RWPE1 (cell line): Measurements from ENCODE around the gene CHERP.
A peak's percentile ranks its signal among the peaks of the same experiment; 100 is the strongest.

Source experiments
- CTCF ChIA-PET: fragments of 350-600 bp; sonication (Branson Sonifier 250); formaldehyde crosslinking; extraction: SDS; loops from one replicate; lab custom pipeline; 2021; lab: Yijun Ruan, JAX
- POLR2A ChIA-PET: fragments of 400-600 bp; formaldehyde crosslinking; extraction: SDS; loops from one replicate; lab custom pipeline; 2020; ENCODE audit warnings: antibody characterized with exemption; ENCODE audit not compliant: low non-redundant PET; lab: Yijun Ruan, JAX
- DNase-seq: peaks from one replicate; pipeline ENCODE4 v3.0.0; 2012; ENCODE audit warnings: low spot score
- H3K27ac ChIP-seq: fragments of 450-650 bp; 2 replicates; pipeline ENCODE4 v1.5.1; 2017
- CTCF ChIP-seq: fragments of 450-650 bp; conservative IDR thresholded peaks from 2 replicates; pipeline ENCODE4 v1.5.1; 2017; ENCODE audit warnings: low read depth, mild to moderate bottlenecking

The CHERP gene

GRCh38 chr19:16571283-16571682 is 29.0 kb upstream of the CHERP start:
- CTCF ChIA-PET, result no interaction called here
- POLR2A ChIA-PET, result no interaction called here
- peak overlapping the region; percentile 87 for H3K27ac ChIP-seq
- TF ChIP-seq CTCF, result no peak
- peak; percentile 41 for DNase-seq

- ChIA-PET CTCF (interaction anchor here (0.6 kb wide), 1 partner anchor 639 kb away, joined by 3 read pairs; no protein-coding TSS in a partner anchor), POLR2A (no interaction called here)
- peak; percentile 39 for DNase-seq
- peak overlapping the region; percentile 87 for H3K27ac ChIP-seq
- no peak for TF ChIP-seq CTCF
These were observed 27.5 kb upstream of the CHERP start for GRCh38 chr19:16569609-16570320.

- POLR2A ChIA-PET, result no interaction called here
- no peak for TF ChIP-seq CTCF
- CTCF ChIA-PET, result no interaction called here
- DNase-seq, result no peak
- H3K27ac ChIP-seq, result no peak overlapping the region
These were observed 24.5 kb upstream of the CHERP start for GRCh38 chr19:16566702-16567101.

GRCh38 chr19:16566161-16566560 is 23.9 kb upstream of the CHERP start:
- no peak for DNase-seq
- CTCF ChIA-PET, result no interaction called here
- POLR2A ChIA-PET, result no interaction called here
- no peak for TF ChIP-seq CTCF
- no peak overlapping the region for H3K27ac ChIP-seq

GRCh38 chr19:16564842-16565241 is 22.6 kb upstream of the CHERP start:
- ChIA-PET POLR2A (no interaction called here), CTCF (no interaction called here)
- DNase-seq, result no peak
- TF ChIP-seq CTCF, result no peak
- no peak overlapping the region for H3K27ac ChIP-seq

- no peak overlapping the region for H3K27ac ChIP-seq
- DNase-seq, result no peak
- POLR2A ChIA-PET, result no interaction called here
- CTCF ChIA-PET, result no interaction called here
- TF ChIP-seq CTCF, result no peak
These were observed 20.4 kb upstream of the CHERP start for GRCh38 chr19:16562608-16563025.
